NOMO-1 treated with DMSO at 0.1 percent for 48 hours (cell line): Measurements from ENCODE around the gene SECISBP2L.
"Not testable (repeated sequence)": the region's sequence is repeated elsewhere in the genome, so short reads cannot be mapped to it uniquely, and the experiment has no call there.

Experiments used
- DNase-seq: peaks from one replicate; lab custom pipeline; 2025; ENCODE audit not compliant: unreplicated experiment; lab: John Stamatoyannopoulos, UW

Gene SECISBP2L

DNA sequence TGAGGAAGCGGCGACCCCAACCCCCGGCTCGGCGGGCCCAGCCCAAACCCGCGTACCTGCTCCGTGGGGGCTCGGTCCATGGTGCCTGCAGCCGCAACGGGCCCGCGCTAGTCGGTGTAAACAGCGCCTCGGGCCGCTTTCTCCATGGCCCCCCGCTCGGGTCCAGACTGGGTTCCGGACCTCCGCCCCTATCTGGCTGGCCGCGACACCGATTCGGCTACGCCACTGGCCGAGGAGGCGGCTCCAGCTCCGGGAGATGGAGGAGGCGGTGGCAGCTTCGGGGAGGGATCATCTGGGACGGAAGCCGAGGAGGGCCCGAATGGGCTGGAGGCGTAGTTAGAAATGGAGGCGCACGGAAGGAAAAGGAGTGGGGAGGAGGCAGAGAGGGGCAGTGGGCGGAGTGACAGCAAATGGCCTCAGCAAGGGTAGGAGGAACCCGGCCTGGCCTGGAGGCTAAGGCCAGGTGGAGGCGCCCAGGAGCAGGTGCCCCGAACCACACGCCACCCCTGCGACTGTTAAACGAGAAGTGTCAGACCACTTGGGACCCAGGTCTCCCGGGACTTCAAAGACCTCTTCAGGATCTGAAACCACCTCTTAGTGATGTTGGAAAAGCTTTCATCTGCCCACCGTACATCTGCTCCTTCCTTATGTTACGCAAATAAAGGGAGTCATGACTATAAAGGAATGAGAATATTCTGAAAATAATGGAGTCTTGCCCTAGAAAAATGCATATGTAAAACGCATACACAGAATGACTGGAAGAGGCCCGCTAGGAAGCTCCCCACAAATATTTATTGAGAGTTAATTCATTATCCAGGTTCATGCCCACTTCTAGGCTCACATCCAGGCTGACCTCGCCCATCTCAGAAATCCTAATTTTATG, at the start of gene SECISBP2L:
Gene SECISBP2L, minus strand, starts transcription at position 227 of the 883 bp plus-strand sequence. Its CDS starts 147 bp downstream, at position 80.
- DNase-seq = peak; percentile 96

DNA sequence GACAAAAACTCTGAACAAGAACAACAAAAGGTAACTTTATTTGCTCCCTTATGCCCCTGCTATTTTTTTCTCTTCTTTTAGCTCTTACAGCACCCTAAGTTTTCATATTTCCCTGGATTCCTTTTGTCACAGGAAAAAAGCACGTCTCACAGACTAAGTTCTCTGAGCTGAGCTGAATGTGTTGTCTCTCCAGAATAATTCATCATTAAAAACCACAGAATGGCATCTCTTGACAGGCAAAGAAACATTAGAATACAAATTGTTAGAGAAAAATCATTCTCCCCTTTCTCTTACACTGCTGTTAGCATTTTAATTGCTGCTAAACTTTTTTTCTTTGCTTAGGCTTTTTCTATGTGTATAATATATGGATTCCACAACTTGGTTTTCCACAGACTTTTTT, 48.7 kb upstream of the SECISBP2L start:
- DNase-seq = no peak

- no peak for DNase-seq
Measured at GRCh38 chr15:49093252-49094105, 47.2 kb upstream of the SECISBP2L start.

DNA sequence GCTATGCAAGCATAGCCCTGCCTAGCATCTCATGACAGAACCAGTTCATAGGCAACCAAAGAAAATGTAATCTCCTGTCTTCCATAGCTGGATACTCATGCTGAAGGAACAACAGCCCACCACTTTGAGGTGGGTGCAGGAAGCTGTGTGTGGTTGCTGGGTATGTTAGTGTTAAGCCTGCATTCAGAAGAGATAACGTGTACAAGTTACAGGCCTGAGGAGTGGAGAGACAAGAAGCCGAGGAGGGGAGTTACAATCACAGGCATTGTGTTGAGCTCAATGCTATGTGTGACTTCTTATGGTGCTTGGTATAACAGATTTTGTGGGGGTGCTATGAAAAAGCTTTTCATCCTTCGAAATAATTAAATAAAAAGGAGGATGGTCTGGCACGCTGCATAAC, 42.8 kb upstream of the SECISBP2L start:
- no peak for DNase-seq

- no peak for DNase-seq
Measured at GRCh38 chr15:49085696-49086459, 39.6 kb upstream of the SECISBP2L start.

DNA sequence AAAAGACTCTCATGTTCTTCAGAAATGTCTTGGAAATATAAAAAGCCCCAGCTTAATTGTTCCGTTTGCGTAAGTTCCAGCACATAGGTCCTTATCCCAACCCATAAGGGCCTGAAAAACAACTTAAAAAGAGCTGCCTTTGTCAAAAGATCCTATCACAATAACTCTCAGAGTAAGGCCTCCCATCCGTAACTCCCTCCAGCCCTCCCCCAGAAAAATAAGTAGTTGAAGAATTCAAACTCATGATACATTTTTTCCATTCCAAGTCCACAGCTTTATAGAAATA, 38.0 kb upstream of the SECISBP2L start:
- no peak for DNase-seq

DNA sequence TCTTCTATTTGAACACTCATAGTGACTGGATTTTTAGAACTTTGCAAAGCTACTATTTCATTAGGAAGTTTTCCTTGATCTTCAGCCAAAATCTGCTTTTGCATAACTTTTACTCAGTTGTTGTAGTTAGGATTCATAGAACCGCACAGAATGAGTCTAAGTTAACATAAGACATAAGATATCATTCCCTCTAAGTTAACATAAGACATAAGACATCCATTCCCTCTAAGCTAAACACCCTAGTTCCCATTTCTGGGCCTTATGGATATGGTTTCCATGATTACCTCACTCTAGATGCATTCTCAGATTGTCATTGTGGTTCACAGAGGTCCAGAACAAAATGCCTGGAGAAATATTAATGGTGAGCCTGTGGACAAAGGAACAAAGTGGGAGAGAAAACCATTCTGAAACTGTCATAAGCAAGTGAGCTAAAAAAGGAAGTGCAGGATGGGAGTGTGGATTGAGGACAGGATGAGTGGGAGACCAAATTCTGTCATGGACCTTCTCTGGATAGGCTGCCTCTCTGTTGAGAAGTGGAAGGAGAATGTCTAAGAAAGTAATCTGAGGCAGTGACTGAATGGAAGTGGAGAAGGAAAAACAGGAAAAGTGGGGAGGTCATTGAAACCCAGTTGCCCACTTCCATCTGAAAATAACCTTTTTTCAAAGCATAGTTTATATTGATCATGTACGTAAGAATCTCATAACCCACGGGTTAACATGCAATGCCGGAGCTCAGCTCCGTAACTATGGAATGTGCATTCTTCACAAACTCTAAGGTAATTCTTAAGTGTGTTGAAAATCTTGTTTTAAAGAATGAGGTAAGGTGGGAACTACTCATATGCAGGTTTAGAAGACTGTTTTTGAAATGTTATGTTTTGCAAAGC, 37.4 kb upstream of the SECISBP2L start:
- no peak for DNase-seq

DNA sequence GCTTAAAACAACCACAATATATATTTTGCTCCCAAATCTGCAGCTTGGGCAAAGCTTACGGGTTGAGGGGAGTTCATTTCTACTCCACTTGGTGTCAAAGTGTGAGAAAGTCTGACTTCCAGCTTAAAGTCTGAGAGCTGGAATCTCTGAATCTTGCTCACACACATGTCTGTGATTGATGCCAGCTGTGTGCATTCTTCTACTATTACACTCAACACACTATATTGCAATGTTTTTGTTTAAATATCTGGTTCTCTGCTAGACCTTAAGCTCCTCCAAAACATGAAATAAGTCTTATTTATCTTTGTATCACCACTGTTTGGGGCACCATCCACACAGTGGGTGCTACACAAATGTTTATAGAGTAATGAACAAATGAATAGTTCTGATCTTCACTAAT, 36.7 kb upstream of the SECISBP2L start:
- no peak for DNase-seq

GRCh38 chr15:49079340-49080039, 33.2 kb upstream of the SECISBP2L start:
- DNase-seq = no peak

DNA sequence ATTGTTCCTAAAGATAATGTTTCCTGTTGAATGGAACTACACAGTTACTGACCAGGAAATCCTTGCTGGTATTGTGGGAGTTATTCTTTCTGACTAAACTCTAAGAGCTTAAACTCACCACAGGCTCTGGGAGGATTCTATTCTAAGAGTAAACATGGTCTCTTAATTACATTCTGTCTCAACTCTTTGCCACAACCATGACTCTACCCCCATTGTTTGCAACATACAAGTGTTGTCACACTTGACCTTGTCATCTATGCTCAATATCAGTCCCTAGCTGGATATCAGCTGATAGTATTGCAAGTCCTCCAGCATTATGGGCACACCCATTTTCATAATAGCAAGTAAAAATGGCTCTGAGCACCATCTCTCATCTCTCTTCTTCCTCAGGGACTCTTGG, 29.6 kb upstream of the SECISBP2L start:
- DNase-seq = peak; percentile 63

DNA sequence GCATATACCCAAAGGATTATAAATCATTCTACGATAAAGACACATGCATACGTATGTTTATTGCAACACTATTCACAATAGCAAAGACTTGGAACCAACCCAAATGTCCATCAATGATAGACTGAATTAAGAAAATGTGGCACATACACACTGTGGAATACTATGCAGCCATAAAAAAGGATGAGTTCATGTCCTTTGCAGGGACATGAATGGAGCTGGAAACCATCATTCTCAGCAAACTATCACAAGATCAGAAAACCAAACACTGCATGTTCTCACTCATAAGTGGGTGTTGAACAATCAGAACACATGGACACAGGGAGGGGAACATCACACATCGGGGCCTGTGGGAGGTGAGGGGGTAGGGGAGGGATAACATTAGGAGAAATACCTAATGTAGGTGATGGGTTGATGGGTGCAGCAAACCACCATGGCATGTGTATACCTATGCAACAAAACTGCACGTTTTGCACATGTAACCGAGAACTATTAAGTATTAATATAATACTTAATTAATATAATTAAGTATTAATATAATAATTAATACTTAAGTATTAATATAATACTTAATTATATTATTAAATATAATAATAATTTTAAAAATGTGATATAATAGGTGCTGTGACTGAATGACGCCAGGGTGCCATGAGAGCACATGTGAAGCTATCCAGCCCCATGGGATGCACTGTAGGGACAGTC, 28.5 kb upstream of the SECISBP2L start:
- not testable (repeated sequence) for DNase-seq

DNA sequence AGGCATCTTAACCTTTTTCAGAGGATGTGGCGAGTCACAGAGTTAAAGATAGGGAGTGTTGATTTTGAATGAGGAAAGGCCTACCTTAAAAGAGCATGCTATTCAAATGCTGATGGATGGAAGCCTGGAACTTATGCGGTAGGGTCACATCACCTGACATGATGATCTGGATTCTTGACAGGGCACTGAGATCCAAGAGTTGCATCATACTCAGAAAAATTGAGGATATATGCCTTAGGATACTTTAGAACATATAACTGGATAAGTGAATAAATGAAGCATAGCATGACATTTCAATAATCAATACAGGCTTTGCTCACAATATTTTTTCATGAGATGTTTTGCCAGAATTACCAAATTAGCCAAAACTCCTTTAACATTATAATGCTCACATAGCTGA, 20.1 kb upstream of the SECISBP2L start:
- DNase-seq = no peak

GRCh38 chr15:49064884-49065283, 18.6 kb upstream of the SECISBP2L start:
- no peak for DNase-seq

- DNase-seq = no peak
Measured at GRCh38 chr15:49064281-49064653, 18.0 kb upstream of the SECISBP2L start.

DNA sequence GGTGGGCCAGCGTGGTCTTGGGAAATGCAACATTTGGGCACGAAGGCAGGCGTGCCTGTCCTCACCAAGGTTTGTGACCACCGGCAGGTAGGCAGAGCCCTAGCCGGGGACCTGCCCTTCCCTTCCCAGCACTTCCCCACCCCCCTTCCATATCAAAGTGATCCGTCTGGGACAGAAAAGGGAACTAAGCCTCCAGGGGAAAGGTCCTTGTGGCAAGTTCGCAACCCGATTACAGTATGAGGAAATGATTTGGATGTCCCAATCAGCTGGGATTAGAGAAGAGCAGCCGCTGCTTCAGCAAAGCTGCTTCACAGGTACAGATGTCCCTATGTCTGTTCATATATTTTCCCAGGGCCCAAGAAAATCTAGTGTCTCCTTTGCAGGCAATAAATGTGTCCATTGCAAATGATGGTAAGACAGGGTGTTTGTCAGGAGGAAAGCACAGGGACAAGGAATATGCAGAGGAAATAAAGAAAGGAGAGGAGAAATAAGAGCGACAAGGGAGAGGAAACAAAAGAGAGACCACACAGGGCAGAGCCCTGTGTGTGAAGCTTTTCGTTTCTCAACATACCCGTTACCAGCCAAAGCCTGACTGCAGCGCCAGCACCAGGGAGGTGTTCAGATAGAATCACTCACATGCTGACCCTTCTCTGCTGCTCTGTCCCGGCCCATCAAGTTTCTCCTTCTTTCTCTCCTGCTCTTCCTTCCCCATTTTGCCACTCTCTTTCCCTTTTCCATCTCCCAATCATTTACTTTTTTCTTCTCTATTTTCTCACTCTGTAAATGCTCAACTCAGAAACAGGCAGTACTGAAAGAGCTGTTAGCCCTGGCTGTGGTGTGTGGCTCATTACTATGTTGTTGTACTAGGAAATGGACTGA, 17.4 kb upstream of the SECISBP2L start:
- peak; percentile 79 for DNase-seq

DNA sequence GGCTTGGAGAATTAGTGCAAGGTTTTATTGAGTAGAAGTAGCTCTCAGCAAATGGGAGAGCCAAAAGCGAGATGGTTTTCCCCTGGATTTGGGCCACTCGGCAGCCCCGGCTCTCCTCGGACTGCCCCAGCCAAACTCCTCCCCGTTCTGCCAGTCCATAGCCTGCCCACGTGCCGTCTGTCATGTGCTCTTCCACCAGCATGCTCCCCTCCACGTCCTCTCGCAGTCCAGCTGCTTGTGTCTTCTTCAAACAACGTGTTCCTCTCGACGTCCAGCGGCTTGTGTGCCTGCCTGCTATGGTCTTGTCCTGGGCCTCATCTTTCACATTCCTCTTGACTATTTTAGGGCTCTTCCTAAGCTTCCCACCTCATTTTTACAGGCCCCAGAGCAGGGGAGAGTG, 16.7 kb upstream of the SECISBP2L start:
- no peak for DNase-seq

DNA sequence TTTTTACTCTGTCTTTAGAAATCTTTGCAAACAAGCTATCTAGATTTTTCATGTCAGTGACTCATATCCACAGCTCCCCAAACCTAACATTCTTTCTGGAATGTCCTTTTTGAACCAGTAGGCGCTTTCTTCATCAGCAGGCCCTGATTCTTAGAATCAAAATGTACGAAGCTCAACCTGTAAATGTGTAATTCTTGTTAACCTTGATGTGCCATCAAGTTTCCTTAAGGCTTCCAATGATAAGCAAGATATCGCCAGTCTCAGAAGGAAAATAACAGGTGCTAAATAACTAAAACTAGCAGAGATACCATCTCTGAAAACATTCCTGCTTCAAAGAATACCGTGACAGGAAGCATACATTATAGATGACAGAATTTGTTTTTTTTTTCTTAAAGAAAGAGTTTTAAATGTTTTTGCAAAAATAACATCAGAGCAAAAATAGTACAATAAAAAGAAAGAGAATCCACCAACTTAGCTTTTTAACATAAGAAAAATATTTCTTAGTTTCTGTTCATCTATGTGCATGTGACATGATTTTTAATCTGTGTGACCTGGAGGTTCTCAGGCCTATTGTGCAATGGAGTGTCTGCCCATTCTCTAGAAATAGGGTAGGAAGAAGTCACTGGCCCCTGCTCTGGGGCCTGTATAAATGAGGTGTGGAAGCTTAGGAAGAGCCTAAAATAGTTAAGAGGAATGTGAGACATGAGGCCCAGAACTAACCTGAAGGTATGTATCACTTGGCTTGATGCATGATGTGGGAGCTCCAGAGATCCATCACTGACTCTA, 14.7 kb upstream of the SECISBP2L start:
- no peak for DNase-seq

GRCh38 chr15:49059491-49059890, 13.2 kb upstream of the SECISBP2L start:
- DNase-seq = no peak
